Measurements from ENCODE around the gene ANKS1A.
A peak's percentile ranks its signal among the peaks of the same experiment; 100 is the strongest.

Gene ANKS1A

GRCh38 chr6:35064757-35065440, 175.8 kb downstream of the ANKS1A start:
- peaks cover 27% of the 10 kb centered on the region for H3K36me3 ChIP-seq (ENCODE audit: insufficient read depth, low read length)
- H3K27ac ChIP-seq (ENCODE audit: low read depth, low read length): no peak overlapping the region
- H3K4me1 ChIP-seq (ENCODE audit: insufficient read depth, low read length): peaks cover 12% of the 10 kb centered on the region; the same call in 1 of the 2 replicates

GRCh38 chr6:35065441-35065800, 176.4 kb downstream of the ANKS1A start:
- WGBS: 96% methylated on average over 9 of the region's 9 CpGs
- no peaks in the 10 kb centered on the region for H3K9me3 ChIP-seq (ENCODE audit: insufficient read depth, low read depth, low read length)
- no peak overlapping the region for H3K9ac ChIP-seq (ENCODE audit: low read depth, low read length)
- H3K4me3 ChIP-seq (ENCODE audit: low read length): no peak overlapping the region
- peaks cover 12% of the 10 kb centered on the region; the same call in 1 of the 2 replicates for H3K4me1 ChIP-seq (ENCODE audit: insufficient read depth, low read length)
- peaks cover 22% of the 10 kb centered on the region for H3K36me3 ChIP-seq (ENCODE audit: insufficient read depth, low read length)
- H3K27ac ChIP-seq (ENCODE audit: low read depth, low read length): no peak overlapping the region
- H3K27me3 ChIP-seq (ENCODE audit: insufficient read depth, low read length): no peaks in the 10 kb centered on the region

More at GRCh38 chr6:35064757-35065440, 175.8 kb downstream of the ANKS1A start:
- WGBS: 81% methylated on average over 8 of the region's 8 CpGs
- H3K9ac ChIP-seq (ENCODE audit: low read depth, low read length): no peak overlapping the region
- H3K27me3 ChIP-seq (ENCODE audit: insufficient read depth, low read length): no peaks in the 10 kb centered on the region
- no peak overlapping the region for H3K4me3 ChIP-seq (ENCODE audit: low read length)
- H3K9me3 ChIP-seq (ENCODE audit: insufficient read depth, low read depth, low read length): no peaks in the 10 kb centered on the region

- Histone ChIP-seq H3K4me1 (ENCODE audit: insufficient read depth, low read length) (peaks cover 12% of the 10 kb centered on the region; the same call in 1 of the 2 replicates), H3K9ac (ENCODE audit: low read depth, low read length) (no peak overlapping the region), H3K9me3 (ENCODE audit: insufficient read depth, low read depth, low read length) (no peaks in the 10 kb centered on the region), H3K27me3 (ENCODE audit: insufficient read depth, low read length) (no peaks in the 10 kb centered on the region), H3K4me3 (ENCODE audit: low read length) (no peak overlapping the region), H3K36me3 (ENCODE audit: insufficient read depth, low read length) (peaks cover 18% of the 10 kb centered on the region), H3K27ac (ENCODE audit: low read depth, low read length) (no peak overlapping the region)
- 85% methylated on average over 13 of the region's 13 CpGs for WGBS
These were observed 176.8 kb downstream of the ANKS1A start for GRCh38 chr6:35065870-35066269.

GRCh38 chr6:35067234-35067633, 178.2 kb downstream of the ANKS1A start:
- no peak overlapping the region for H3K27ac ChIP-seq (ENCODE audit: low read depth, low read length)
- no peak overlapping the region for H3K4me3 ChIP-seq (ENCODE audit: low read length)
- no peak overlapping the region for H3K9ac ChIP-seq (ENCODE audit: low read depth, low read length)
- WGBS: 94% methylated on average over 11 of the region's 11 CpGs
- peaks cover 10% of the 10 kb centered on the region for H3K36me3 ChIP-seq (ENCODE audit: insufficient read depth, low read length)
- no peaks in the 10 kb centered on the region for H3K9me3 ChIP-seq (ENCODE audit: insufficient read depth, low read depth, low read length)
- no peaks in the 10 kb centered on the region for H3K27me3 ChIP-seq (ENCODE audit: insufficient read depth, low read length)
- H3K4me1 ChIP-seq (ENCODE audit: insufficient read depth, low read length): peaks cover 21% of the 10 kb centered on the region; the same call in 1 of the 2 replicates

- Histone ChIP-seq H3K4me1 (ENCODE audit: insufficient read depth, low read length) (peaks cover 21% of the 10 kb centered on the region; the same call in 1 of the 2 replicates), H3K4me3 (ENCODE audit: low read length) (no peak overlapping the region), H3K9ac (ENCODE audit: low read depth, low read length) (no peak overlapping the region), H3K27ac (ENCODE audit: low read depth, low read length) (peak overlapping the region; percentile 30; the same call in 1 of the 2 replicates), H3K9me3 (ENCODE audit: insufficient read depth, low read depth, low read length) (no peaks in the 10 kb centered on the region), H3K27me3 (ENCODE audit: insufficient read depth, low read length) (no peaks in the 10 kb centered on the region), H3K36me3 (ENCODE audit: insufficient read depth, low read length) (peaks cover 5% of the 10 kb centered on the region; the same call in 1 of the 2 replicates)
- 73% methylated on average over 9 of the region's 9 CpGs for WGBS
These were observed 179.2 kb downstream of the ANKS1A start for GRCh38 chr6:35068206-35068605.

- Histone ChIP-seq H3K27me3 (ENCODE audit: insufficient read depth, low read length) (no peaks in the 10 kb centered on the region), H3K4me3 (ENCODE audit: low read length) (no peak overlapping the region), H3K9me3 (ENCODE audit: insufficient read depth, low read depth, low read length) (no peaks in the 10 kb centered on the region), H3K9ac (ENCODE audit: low read depth, low read length) (no peak overlapping the region), H3K27ac (ENCODE audit: low read depth, low read length) (peak overlapping the region; percentile 30; the same call in 1 of the 2 replicates), H3K4me1 (ENCODE audit: insufficient read depth, low read length) (peaks cover 21% of the 10 kb centered on the region; the same call in 1 of the 2 replicates), H3K36me3 (ENCODE audit: insufficient read depth, low read length) (peaks cover 4% of the 10 kb centered on the region; the same call in 1 of the 2 replicates)
- WGBS: 82% methylated on average over 7 of the region's 7 CpGs
These were observed 179.6 kb downstream of the ANKS1A start for GRCh38 chr6:35068644-35069043.

- Histone ChIP-seq H3K36me3 (ENCODE audit: insufficient read depth, low read length) (peaks cover 4% of the 10 kb centered on the region; the same call in 1 of the 2 replicates), H3K27ac (ENCODE audit: low read depth, low read length) (no peak overlapping the region), H3K27me3 (ENCODE audit: insufficient read depth, low read length) (no peaks in the 10 kb centered on the region), H3K9me3 (ENCODE audit: insufficient read depth, low read depth, low read length) (no peaks in the 10 kb centered on the region), H3K4me1 (ENCODE audit: insufficient read depth, low read length) (peaks cover 21% of the 10 kb centered on the region; the same call in 1 of the 2 replicates), H3K9ac (ENCODE audit: low read depth, low read length) (no peak overlapping the region), H3K4me3 (ENCODE audit: low read length) (no peak overlapping the region)
- 89% methylated on average over 2 of the region's 2 CpGs for WGBS
These were observed 180.2 kb downstream of the ANKS1A start for GRCh38 chr6:35069262-35069661.

GRCh38 chr6:35070111-35070510, 181.1 kb downstream of the ANKS1A start:
- H3K36me3 ChIP-seq (ENCODE audit: insufficient read depth, low read length): peaks cover 4% of the 10 kb centered on the region; the same call in 1 of the 2 replicates
- no peaks in the 10 kb centered on the region for H3K27me3 ChIP-seq (ENCODE audit: insufficient read depth, low read length)
- no peak overlapping the region for H3K9ac ChIP-seq (ENCODE audit: low read depth, low read length)
- H3K9me3 ChIP-seq (ENCODE audit: insufficient read depth, low read depth, low read length): no peaks in the 10 kb centered on the region
- no peak overlapping the region for H3K4me3 ChIP-seq (ENCODE audit: low read length)
- H3K4me1 ChIP-seq (ENCODE audit: insufficient read depth, low read length): peaks cover 21% of the 10 kb centered on the region; the same call in 1 of the 2 replicates
- H3K27ac ChIP-seq (ENCODE audit: low read depth, low read length): no peak overlapping the region
- WGBS: 72% methylated on average over 2 of the region's 2 CpGs

- Histone ChIP-seq H3K9me3 (ENCODE audit: insufficient read depth, low read depth, low read length) (no peaks in the 10 kb centered on the region), H3K36me3 (ENCODE audit: insufficient read depth, low read length) (peaks cover 8% of the 10 kb centered on the region; the same call in 1 of the 2 replicates), H3K9ac (ENCODE audit: low read depth, low read length) (no peak overlapping the region), H3K4me1 (ENCODE audit: insufficient read depth, low read length) (peaks cover 21% of the 10 kb centered on the region; the same call in 1 of the 2 replicates), H3K4me3 (ENCODE audit: low read length) (no peak overlapping the region), H3K27me3 (ENCODE audit: insufficient read depth, low read length) (no peaks in the 10 kb centered on the region), H3K27ac (ENCODE audit: low read depth, low read length) (peak overlapping the region; percentile 55; the same call in 1 of the 2 replicates)
- WGBS: 84% methylated on average over 12 of the region's 12 CpGs
These were observed 182.4 kb downstream of the ANKS1A start for GRCh38 chr6:35071347-35071994.

- H3K9ac ChIP-seq (ENCODE audit: low read depth, low read length): no peak overlapping the region
- H3K4me3 ChIP-seq (ENCODE audit: low read length): no peak overlapping the region
- peaks cover 21% of the 10 kb centered on the region; the same call in 1 of the 2 replicates for H3K4me1 ChIP-seq (ENCODE audit: insufficient read depth, low read length)
- H3K9me3 ChIP-seq (ENCODE audit: insufficient read depth, low read depth, low read length): no peaks in the 10 kb centered on the region
- H3K27me3 ChIP-seq (ENCODE audit: insufficient read depth, low read length): no peaks in the 10 kb centered on the region
- H3K36me3 ChIP-seq (ENCODE audit: insufficient read depth, low read length): peaks cover 8% of the 10 kb centered on the region; the same call in 1 of the 2 replicates
- 82% methylated on average over 15 of the region's 15 CpGs for WGBS
- peak overlapping the region; percentile 55; the same call in 1 of the 2 replicates for H3K27ac ChIP-seq (ENCODE audit: low read depth, low read length)
These were observed 183.1 kb downstream of the ANKS1A start for GRCh38 chr6:35072051-35072697.

- Histone ChIP-seq H3K9me3 (ENCODE audit: insufficient read depth, low read depth, low read length) (no peaks in the 10 kb centered on the region), H3K27ac (ENCODE audit: low read depth, low read length) (no peak overlapping the region), H3K27me3 (ENCODE audit: insufficient read depth, low read length) (no peaks in the 10 kb centered on the region), H3K4me3 (ENCODE audit: low read length) (no peak overlapping the region), H3K9ac (ENCODE audit: low read depth, low read length) (no peak overlapping the region), H3K4me1 (ENCODE audit: insufficient read depth, low read length) (peaks cover 21% of the 10 kb centered on the region; the same call in 1 of the 2 replicates), H3K36me3 (ENCODE audit: insufficient read depth, low read length) (peaks cover 8% of the 10 kb centered on the region; the same call in 1 of the 2 replicates)
- WGBS: 94% methylated on average over 9 of the region's 9 CpGs
These were observed 183.6 kb downstream of the ANKS1A start for GRCh38 chr6:35072698-35073055.
